22Rv1 (cell line): ENCODE results near the gene DIP2B.
"Not testable (repeated sequence)": the region's sequence is repeated elsewhere in the genome, so short reads cannot be mapped to it uniquely, and the experiment has no call there.

Experiments used
- H3K27ac ChIP-seq: fragments of 450-650 bp; 2 replicates; pipeline ENCODE4 v1.5.1; 2017
- ZFX ChIP-seq: fragments of 450-650 bp; IDR thresholded peaks from 2 replicates; pipeline ENCODE4 v1.6.1; 2017; ENCODE audit warnings: antibody characterized with exemption, borderline replicate concordance
- TF ChIP-seq, protein P1 (sequence below): fragments of 450-650 bp; IDR thresholded peaks from 2 replicates; pipeline ENCODE4 v1.5.1; 2017; ENCODE audit warnings: mild to moderate bottlenecking

Gene DIP2B

GRCh38 chr12:50514526-50515276 lies 9.9 kb downstream of the DIP2B start:
- H3K27ac ChIP-seq, result no peak overlapping the region

GRCh38 chr12:50515587-50515986 lies 10.8 kb downstream of the DIP2B start:
- no peak overlapping the region for H3K27ac ChIP-seq
- TF ChIP-seq, protein P1, sequence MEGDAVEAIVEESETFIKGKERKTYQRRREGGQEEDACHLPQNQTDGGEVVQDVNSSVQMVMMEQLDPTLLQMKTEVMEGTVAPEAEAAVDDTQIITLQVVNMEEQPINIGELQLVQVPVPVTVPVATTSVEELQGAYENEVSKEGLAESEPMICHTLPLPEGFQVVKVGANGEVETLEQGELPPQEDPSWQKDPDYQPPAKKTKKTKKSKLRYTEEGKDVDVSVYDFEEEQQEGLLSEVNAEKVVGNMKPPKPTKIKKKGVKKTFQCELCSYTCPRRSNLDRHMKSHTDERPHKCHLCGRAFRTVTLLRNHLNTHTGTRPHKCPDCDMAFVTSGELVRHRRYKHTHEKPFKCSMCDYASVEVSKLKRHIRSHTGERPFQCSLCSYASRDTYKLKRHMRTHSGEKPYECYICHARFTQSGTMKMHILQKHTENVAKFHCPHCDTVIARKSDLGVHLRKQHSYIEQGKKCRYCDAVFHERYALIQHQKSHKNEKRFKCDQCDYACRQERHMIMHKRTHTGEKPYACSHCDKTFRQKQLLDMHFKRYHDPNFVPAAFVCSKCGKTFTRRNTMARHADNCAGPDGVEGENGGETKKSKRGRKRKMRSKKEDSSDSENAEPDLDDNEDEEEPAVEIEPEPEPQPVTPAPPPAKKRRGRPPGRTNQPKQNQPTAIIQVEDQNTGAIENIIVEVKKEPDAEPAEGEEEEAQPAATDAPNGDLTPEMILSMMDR, result no peak
- TF ChIP-seq ZFX, result no peak

More at GRCh38 chr12:50514526-50515276, 9.9 kb downstream of the DIP2B start:
- TF ChIP-seq, protein P1, result no peak
- TF ChIP-seq ZFX, result no peak

- no peak for TF ChIP-seq ZFX
- TF ChIP-seq, protein P1, result no peak
- H3K27ac ChIP-seq, result peak overlapping the region; percentile 4
Observed at GRCh38 chr12:50517421-50518048, 12.8 kb downstream of the DIP2B start.

DNA sequence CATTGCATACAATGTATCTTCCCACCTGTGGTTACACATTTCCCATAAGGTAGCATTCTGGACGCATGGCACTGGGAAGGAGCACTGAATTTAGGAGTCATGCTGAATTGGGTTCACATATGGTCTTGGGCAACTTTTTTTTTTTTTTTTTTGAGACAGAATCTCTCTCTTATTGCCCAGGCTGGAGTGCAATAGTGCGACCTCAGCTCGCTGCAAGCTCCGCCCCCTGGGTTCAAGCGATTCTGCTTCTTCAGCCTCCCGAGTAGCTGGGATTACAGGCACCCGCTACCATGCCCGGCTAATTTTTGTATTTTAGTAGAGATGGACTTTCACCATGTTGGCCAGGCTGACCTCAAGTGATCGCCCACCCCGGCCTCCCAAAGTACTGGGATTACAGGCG lies 13.3 kb downstream of the DIP2B start:
- H3K27ac ChIP-seq, result peak overlapping the region; percentile 4; the same call in 1 of the 2 replicates
- TF ChIP-seq, protein P1, result no peak
- no peak for TF ChIP-seq ZFX

DNA sequence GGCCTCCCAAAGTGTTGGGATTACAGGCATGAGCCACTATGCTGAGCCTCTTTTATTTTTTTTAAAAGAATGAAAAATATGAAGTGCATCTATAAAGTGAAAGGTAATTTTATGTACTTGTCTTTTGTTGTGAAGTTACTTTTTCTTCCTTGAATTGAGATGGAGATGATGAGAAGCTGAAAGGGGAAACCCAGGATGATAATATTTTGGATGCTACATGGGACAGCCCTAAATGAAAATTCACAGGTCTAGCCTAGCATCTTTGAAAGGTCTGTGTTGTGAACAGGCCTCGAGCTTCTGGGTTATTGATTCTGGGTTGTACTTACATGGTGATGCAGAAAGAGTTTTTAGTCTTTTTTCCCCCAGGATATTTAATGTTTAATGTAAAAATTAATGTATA lies 14.6 kb downstream of the DIP2B start:
- no peak overlapping the region for H3K27ac ChIP-seq
- TF ChIP-seq ZFX, result no peak
- TF ChIP-seq, protein P1, result no peak

- no peak for TF ChIP-seq ZFX
- TF ChIP-seq, protein P1, result no peak
- H3K27ac ChIP-seq, result no peak overlapping the region
Observed at GRCh38 chr12:50520416-50521207, 15.8 kb downstream of the DIP2B start.

DNA sequence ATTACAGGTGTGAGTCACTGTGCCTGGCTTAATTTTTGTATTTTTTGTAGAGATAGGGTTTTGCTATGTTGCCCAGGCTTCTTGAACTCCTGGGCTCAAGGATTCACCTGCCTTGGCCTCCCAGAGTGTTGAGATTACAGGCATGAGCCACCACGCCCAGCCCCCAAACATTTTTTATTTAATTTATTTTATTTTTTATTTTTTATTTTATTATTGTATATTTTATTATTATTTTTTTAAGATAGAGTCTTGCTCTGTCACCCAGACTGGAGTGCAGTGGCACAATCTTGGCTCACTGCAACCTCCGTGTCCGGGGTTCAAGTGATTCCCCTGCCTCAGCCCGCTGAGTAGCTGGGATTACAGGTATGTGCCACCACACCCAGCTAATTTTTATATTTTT lies 17.0 kb downstream of the DIP2B start:
- not testable (repeated sequence) for H3K27ac ChIP-seq
